ENCODE data around the gene NABP1.

GRCh38 chr2:191701696-191702095, 23.8 kb downstream of the NABP1 start:
- TF ChIP-seq CTCF (conservative IDR thresholded peaks at IDR 0.05) = no peak
- TF ChIP-seq EZH2 (IDR thresholded peaks at IDR 0.05; ENCODE audit: low read depth) = no peak
